CD4-positive, alpha-beta T cell (primary cell): Measurements from ENCODE around the gene C1orf87. TPM values are rescaled to one million over a fixed set of nuclear protein-coding genes. Genes with fewer than 3 reads are reported as not detected.
A peak's percentile ranks its signal among the peaks of the same experiment; 100 is the strongest.
"Not testable (repeated sequence)": the region's sequence is repeated elsewhere in the genome, so short reads cannot be mapped to it uniquely, and the experiment has no call there.

Source experiments
- ATAC-seq: fragments of 200-7000 bp; cut with Tn5 transposase; one replicate; pipeline ENCODE4 v1.10.0; 2022; ENCODE audit warnings: mild to moderate bottlenecking; ENCODE audit not compliant: poor library complexity
- CTCF ChIA-PET: fragments of 350-600 bp; sonication (Branson Sonifier 250); formaldehyde crosslinking; loops from one replicate; lab custom pipeline; 2021; ENCODE audit warnings: antibody characterized with exemption, inconsistent platforms; lab: Charles Lee
- POLR2A ChIA-PET: fragments of 350-600 bp; sonication (Branson Sonifier 250); formaldehyde crosslinking; loops from one replicate; lab custom pipeline; 2021; ENCODE audit warnings: antibody characterized with exemption, inconsistent platforms; lab: Charles Lee
- DNase-seq, 14 experiments: peaks; one replicate each; pipeline ENCODE4 v3.0.0-alpha.2; 2013 to 2020; ENCODE audit warnings: mixed read lengths in 2 of 14
- H3K27ac ChIP-seq, 2 donors: one replicate each; pipeline versions ENCODE4 v1.5.1 to v1.7.0; 2013; ENCODE audit warnings: low read length in 2 of 2, low read depth in 1 of 2, mild to moderate bottlenecking in 1 of 2
- H3K27me3 ChIP-seq, 2 experiments: 1 replicate in 1 of 2; 2 replicates in 1 of 2; pipeline versions ENCODE4 v1.6.1 to v1.7.0; 2013; ENCODE audit warnings: low read length in 2 of 2, control low read depth in 1 of 2, mild to moderate bottlenecking in 1 of 2, moderate library complexity in 1 of 2; ENCODE audit not compliant: insufficient read depth in 2 of 2, control insufficient read depth in 1 of 2
- H3K36me3 ChIP-seq: one replicate; pipeline ENCODE4 v1.6.1; 2013; ENCODE audit warnings: low read length, control low read depth; ENCODE audit not compliant: insufficient read depth
- H3K4me1 ChIP-seq: one replicate; pipeline ENCODE4 v1.6.1; 2013; ENCODE audit warnings: low read length, control low read depth; ENCODE audit not compliant: insufficient read depth
- H3K4me3 ChIP-seq: one replicate; pipeline ENCODE4 v1.5.1; 2013; ENCODE audit warnings: mild to moderate bottlenecking, low read length, moderate library complexity
- H3K9me3 ChIP-seq, 2 experiments: 1 replicate in 1 of 2; 2 replicates in 1 of 2; pipeline versions ENCODE4 v1.6.1 to v1.7.0; 2013; ENCODE audit warnings: low read length in 2 of 2, mild to moderate bottlenecking in 2 of 2, control low read depth in 1 of 2, moderate library complexity in 1 of 2; ENCODE audit not compliant: control insufficient read depth in 1 of 2, insufficient read depth in 1 of 2
- H3K27ac Mint-ChIP-seq: one replicate; pipeline ENCODE4 v1.8.0; 2020; ENCODE audit warnings: mixed read lengths
- H3K27me3 Mint-ChIP-seq: one replicate; pipeline ENCODE4 v1.8.0; 2021; ENCODE audit warnings: mixed read lengths
- H3K36me3 Mint-ChIP-seq: one replicate; pipeline ENCODE4 v1.8.0; 2021; ENCODE audit warnings: low read depth, mixed read lengths
- H3K4me1 Mint-ChIP-seq: one replicate; pipeline ENCODE4 v1.8.0; 2021; ENCODE audit warnings: low read depth, mixed read lengths
- H3K4me3 Mint-ChIP-seq: one replicate; pipeline ENCODE4 v1.8.0; 2020; ENCODE audit warnings: mild to moderate bottlenecking, mixed read lengths
- H3K9me3 Mint-ChIP-seq: one replicate; pipeline ENCODE4 v1.8.0; 2020; ENCODE audit warnings: mixed read lengths
- CTCF ChIP-seq: fragments of 200-600 bp; IDR thresholded peaks from one replicate; pipeline ENCODE4 v1.8.0; 2022; ENCODE audit warnings: antibody characterized with exemption, mild to moderate bottlenecking
- intact Hi-C, 2 experiments: fragments of 100-400 bp; cut with DNase I in 1 of 2; cut with micrococcal nuclease in 1 of 2; formaldehyde crosslinking; loops; one replicate each; pipeline versions ENCODE4 v1.15.1 to v1.9.0; 2023 to 2025; cut with DNase I, micrococcal nuclease
- total RNA-seq, 174 experiments: library from RNA in 2 of 174; stranded (reverse) in 2 of 174; gene quantifications; one replicate each; pipeline ENCODE4 v1.2.3 and lab custom pipeline; 2021 to 2026

Gene C1orf87
- total RNA-seq, 2 experiments from 2014 or later: not detected

GRCh38 chr1:59973719-59974118 lies 99.9 kb downstream of the C1orf87 start:
- POLR2A ChIA-PET: no interaction called here
- ATAC-seq (no peak), DNase-seq (no peak)
- Histone ChIP-seq H3K4me3 (no peak overlapping the region), H3K27ac (no peak overlapping the region), H3K4me1 (peaks cover 5% of the 10 kb centered on the region), H3K36me3 (no peaks in the 10 kb centered on the region), H3K9me3 (no peaks in the 10 kb centered on the region), H3K27me3 (peaks cover 7 to 14% of the 10 kb centered on the region in 2 experiments)
- no peaks in the 10 kb centered on the region for H3K36me3 Mint-ChIP-seq
- H3K27me3 Mint-ChIP-seq: peaks cover 35% of the 10 kb centered on the region
- H3K9me3 Mint-ChIP-seq: no peaks in the 10 kb centered on the region
- intact Hi-C loops: loop anchor here (5.0 to 10.0 kb wide), 4 partner anchors 1069 to 1611 kb away; no protein-coding TSS in a partner anchor
- no peak for TF ChIP-seq CTCF
- no peak overlapping the region for H3K27ac Mint-ChIP-seq
- CTCF ChIA-PET: no interaction called here
- H3K4me3 Mint-ChIP-seq: no peak overlapping the region
- peaks cover 7% of the 10 kb centered on the region for H3K4me1 Mint-ChIP-seq

GRCh38 chr1:59972216-59972927 lies 101.2 kb downstream of the C1orf87 start:
- intact Hi-C loops: loop anchor here (5.0 to 10.0 kb wide), 4 partner anchors 1070 to 1612 kb away; no protein-coding TSS in a partner anchor
- peaks cover 35% of the 10 kb centered on the region for H3K27me3 Mint-ChIP-seq
- ATAC-seq: no peak

GRCh38 chr1:59971464-59971911 lies 102.1 kb downstream of the C1orf87 start:
- Mint-ChIP-seq H3K36me3 (no peaks in the 10 kb centered on the region), H3K27ac (no peak overlapping the region), H3K9me3 (no peaks in the 10 kb centered on the region), H3K4me3 (no peak overlapping the region), H3K4me1 (peaks cover 7% of the 10 kb centered on the region), H3K27me3 (peaks cover 30% of the 10 kb centered on the region)
- intact Hi-C loops: loop anchor here (5.0 to 10.0 kb wide), 4 partner anchors 1071 to 1613 kb away; no protein-coding TSS in a partner anchor
- no peaks in the 10 kb centered on the region for H3K36me3 ChIP-seq
- no peak overlapping the region for H3K4me3 ChIP-seq
- no peaks in the 10 kb centered on the region for H3K9me3 ChIP-seq
- CTCF ChIA-PET: interaction anchor here (0.6 to 1.3 kb wide), 3 partner anchors 10 to 1480 kb away, joined by 3 read pairs; no protein-coding TSS in a partner anchor
- ATAC-seq (no peak), DNase-seq (peak in 13 of 14 experiments; percentile 4 to 61 (median 30))
- peaks cover 7 to 14% of the 10 kb centered on the region in 2 experiments for H3K27me3 ChIP-seq
- peak; percentile 81 for TF ChIP-seq CTCF
- peaks cover 5% of the 10 kb centered on the region for H3K4me1 ChIP-seq
- POLR2A ChIA-PET: no interaction called here
- H3K27ac ChIP-seq: no peak overlapping the region

More at GRCh38 chr1:59972216-59972927, 101.2 kb downstream of the C1orf87 start:
- ChIA-PET POLR2A (no interaction called here), CTCF (no interaction called here)
- no peak for TF ChIP-seq CTCF
- Mint-ChIP-seq H3K4me1 (peaks cover 7% of the 10 kb centered on the region), H3K36me3 (no peaks in the 10 kb centered on the region), H3K27ac (no peak overlapping the region), H3K9me3 (no peaks in the 10 kb centered on the region), H3K4me3 (no peak overlapping the region)
- H3K27ac ChIP-seq: no peak overlapping the region
- H3K4me3 ChIP-seq: no peak overlapping the region
- H3K27me3 ChIP-seq: peaks cover 7 to 14% of the 10 kb centered on the region in 2 experiments
- no peaks in the 10 kb centered on the region for H3K36me3 ChIP-seq
- DNase-seq: no peak
- H3K4me1 ChIP-seq: peaks cover 5% of the 10 kb centered on the region
- no peaks in the 10 kb centered on the region for H3K9me3 ChIP-seq

GRCh38 chr1:59969542-59970175 lies 103.9 kb downstream of the C1orf87 start:
- DNase-seq, H3K9me3 ChIP-seq, H3K27ac ChIP-seq, H3K27ac Mint-ChIP-seq, H3K36me3 Mint-ChIP-seq, H3K4me1 Mint-ChIP-seq, CTCF ChIA-PET, H3K4me1 ChIP-seq, H3K27me3 ChIP-seq, H3K9me3 Mint-ChIP-seq, H3K4me3 Mint-ChIP-seq, POLR2A ChIA-PET, H3K36me3 ChIP-seq, H3K4me3 ChIP-seq, ATAC-seq: not testable (repeated sequence)
- H3K27me3 Mint-ChIP-seq: peaks cover 22% of the 10 kb centered on the region
- intact Hi-C loops: loop anchor here (5.0 to 10.0 kb wide), 4 partner anchors 1073 to 1615 kb away; no protein-coding TSS in a partner anchor

GRCh38 chr1:59968746-59969145 lies 104.8 kb downstream of the C1orf87 start:
- H3K36me3 Mint-ChIP-seq, H3K4me3 Mint-ChIP-seq, H3K9me3 Mint-ChIP-seq, H3K36me3 ChIP-seq, CTCF ChIA-PET, intact Hi-C loops, H3K4me1 ChIP-seq, H3K27me3 ChIP-seq, H3K27ac ChIP-seq, POLR2A ChIA-PET, H3K27ac Mint-ChIP-seq, H3K9me3 ChIP-seq, ATAC-seq, DNase-seq, H3K4me3 ChIP-seq, H3K4me1 Mint-ChIP-seq: not testable (repeated sequence)
- H3K27me3 Mint-ChIP-seq: peaks cover 15% of the 10 kb centered on the region
